HEK293 (cell line): ENCODE measurements around the gene TOR1A.

Experiments used
- CTCF ChIA-PET: fragments of 350-600 bp; formaldehyde crosslinking; extraction: SDS; loops from one replicate; lab custom pipeline; 2021; ENCODE audit warnings: antibody characterized with exemption; lab: Yijun Ruan, JAX
- POLR2A ChIA-PET: fragments of 300-600 bp; formaldehyde crosslinking; extraction: SDS; loops from one replicate; lab custom pipeline; 2020; ENCODE audit warnings: antibody characterized with exemption, inconsistent platforms; lab: Yijun Ruan, JAX
- H3K27ac ChIP-seq: fragments of 200-500 bp; sonication (Bioruptor generic); 2 replicates; pipeline ENCODE4 v1.5.1; 2014; ENCODE audit warnings: low read depth, low read length, control low read depth, inconsistent platforms; ENCODE audit errors: extremely low read depth
- H3K36me3 ChIP-seq, 2 experiments: fragments of 200-500 bp in 1 of 2; sonication (Bioruptor generic) in 1 of 2; 1 replicate in 1 of 2; 2 replicates in 1 of 2; pipeline ENCODE4 v1.5.1; 2014 to 2017; ENCODE audit warnings: inconsistent platforms in 2 of 2, low read length in 2 of 2; ENCODE audit not compliant: control insufficient read depth in 2 of 2, insufficient read depth in 1 of 2
- H3K4me1 ChIP-seq: fragments of 200-500 bp; sonication (Bioruptor generic); 2 replicates; pipeline ENCODE4 v1.5.1; 2014; ENCODE audit warnings: mild to moderate bottlenecking, low read length, inconsistent platforms; ENCODE audit not compliant: control insufficient read depth, insufficient read depth
- H3K4me3 ChIP-seq: 2 replicates; pipeline ENCODE4 v1.5.1; 2011; ENCODE audit warnings: low read depth, mild to moderate bottlenecking, control low read depth, low read length, moderate library complexity
- H3K9me3 ChIP-seq: fragments of 200-500 bp; sonication (Bioruptor generic); 2 replicates; pipeline ENCODE4 v1.5.1; 2014; ENCODE audit warnings: low read depth, low read length, inconsistent platforms; ENCODE audit not compliant: control insufficient read depth, insufficient read depth
- IKZF3 ChIP-seq: fragments of 450-650 bp; IDR thresholded peaks from 2 replicates; pipeline ENCODE4 v1.5.0; 2018; ENCODE audit warnings: missing biosample characterization, mild to moderate bottlenecking, missing genetic modification characterization, moderate library complexity
- ZBTB20 ChIP-seq: fragments of 450-650 bp; formaldehyde crosslinking; IDR thresholded peaks from 2 replicates; pipeline ENCODE4 v1.5.1; 2016; ENCODE audit warnings: missing biosample characterization, missing genetic modification characterization
- ZNF10 ChIP-seq: fragments of 450-650 bp; formaldehyde crosslinking; IDR thresholded peaks from 2 replicates; pipeline ENCODE4 v1.5.1; 2017; ENCODE audit warnings: missing biosample characterization, missing genetic modification characterization
- ZNF140 ChIP-seq: fragments of 450-650 bp; formaldehyde crosslinking; IDR thresholded peaks from 2 replicates; pipeline ENCODE4 v1.5.1; 2016; ENCODE audit warnings: missing biosample characterization, missing genetic modification characterization
- ZNF2 ChIP-seq: fragments of 450-650 bp; formaldehyde crosslinking; IDR thresholded peaks from 2 replicates; pipeline ENCODE4 v1.5.1; 2016; ENCODE audit warnings: missing biosample characterization, missing genetic modification characterization
- ZNF341 ChIP-seq: fragments of 450-650 bp; formaldehyde crosslinking; IDR thresholded peaks from 2 replicates; pipeline ENCODE4; 2016; ENCODE audit warnings: low read depth, missing biosample characterization, missing genetic modification characterization
- ZNF555 ChIP-seq: fragments of 450-650 bp; formaldehyde crosslinking; conservative IDR thresholded peaks from 2 replicates; pipeline ENCODE4 v1.5.1; 2017; ENCODE audit warnings: missing biosample characterization, mild to moderate bottlenecking, missing genetic modification characterization, inconsistent platforms
- ZNF776 ChIP-seq: fragments of 450-650 bp; formaldehyde crosslinking; IDR thresholded peaks from 2 replicates; pipeline ENCODE4 v1.5.0; 2017; ENCODE audit warnings: missing biosample characterization, missing genetic modification characterization, borderline replicate concordance
- TF ChIP-seq, protein P1 (sequence below): fragments of 450-650 bp; formaldehyde crosslinking; IDR thresholded peaks from 2 replicates; pipeline ENCODE4 v1.5.1; 2016; ENCODE audit warnings: missing biosample characterization, missing genetic modification characterization, borderline replicate concordance
- TF ChIP-seq, protein P2 (sequence below): fragments of 450-650 bp; IDR thresholded peaks from 2 replicates; pipeline ENCODE4 v1.5.1; 2018; ENCODE audit warnings: missing biosample characterization, mild to moderate bottlenecking, missing genetic modification characterization
- TF ChIP-seq, protein P3 (sequence below): fragments of 450-650 bp; formaldehyde crosslinking; IDR thresholded peaks from 2 replicates; pipeline ENCODE4 v1.5.1; 2017; ENCODE audit warnings: missing biosample characterization, mild to moderate bottlenecking, missing genetic modification characterization, moderate library complexity
- TF ChIP-seq, protein P4 (sequence below): fragments of 450-650 bp; formaldehyde crosslinking; optimal IDR thresholded peaks from 2 replicates; pipeline ENCODE3; 2016; ENCODE audit warnings: missing biosample characterization, mild to moderate bottlenecking, missing genetic modification characterization

The TOR1A gene

DNA sequence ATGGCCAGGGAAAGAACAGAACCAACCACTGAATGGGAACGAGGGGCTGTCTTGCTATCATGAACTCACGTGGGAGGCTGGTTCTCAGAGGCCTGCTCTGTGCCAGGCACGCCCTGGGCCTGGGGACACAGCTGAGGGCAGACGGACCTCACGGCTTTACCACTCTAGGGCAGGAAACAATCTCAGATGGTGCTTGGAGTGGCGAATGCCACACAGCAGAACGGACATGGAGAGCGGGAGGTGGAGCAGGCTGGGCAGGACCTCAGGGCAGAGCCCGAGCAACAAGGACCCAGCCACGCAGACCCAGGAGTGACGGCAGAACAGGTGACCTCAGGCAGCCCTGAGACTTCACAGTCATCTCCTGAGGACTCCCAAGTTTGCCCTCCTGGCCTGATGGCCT, 8.7 kb downstream of the TOR1A start:
- no peak overlapping the region for H3K4me3 ChIP-seq
- POLR2A ChIA-PET = interaction anchor here (1.8 kb wide), 1 partner anchor 12 kb away, joined by 8 read pairs; the partner anchor contains the start of gene TOR1B
- TF ChIP-seq ZNF341 (no peak), ZNF10 (tag by site-specific recombination) (no peak), ZNF2 (tag by site-specific recombination) (no peak), ZNF776 (tag by site-specific recombination) (no peak)
- TF ChIP-seq, protein P1, sequence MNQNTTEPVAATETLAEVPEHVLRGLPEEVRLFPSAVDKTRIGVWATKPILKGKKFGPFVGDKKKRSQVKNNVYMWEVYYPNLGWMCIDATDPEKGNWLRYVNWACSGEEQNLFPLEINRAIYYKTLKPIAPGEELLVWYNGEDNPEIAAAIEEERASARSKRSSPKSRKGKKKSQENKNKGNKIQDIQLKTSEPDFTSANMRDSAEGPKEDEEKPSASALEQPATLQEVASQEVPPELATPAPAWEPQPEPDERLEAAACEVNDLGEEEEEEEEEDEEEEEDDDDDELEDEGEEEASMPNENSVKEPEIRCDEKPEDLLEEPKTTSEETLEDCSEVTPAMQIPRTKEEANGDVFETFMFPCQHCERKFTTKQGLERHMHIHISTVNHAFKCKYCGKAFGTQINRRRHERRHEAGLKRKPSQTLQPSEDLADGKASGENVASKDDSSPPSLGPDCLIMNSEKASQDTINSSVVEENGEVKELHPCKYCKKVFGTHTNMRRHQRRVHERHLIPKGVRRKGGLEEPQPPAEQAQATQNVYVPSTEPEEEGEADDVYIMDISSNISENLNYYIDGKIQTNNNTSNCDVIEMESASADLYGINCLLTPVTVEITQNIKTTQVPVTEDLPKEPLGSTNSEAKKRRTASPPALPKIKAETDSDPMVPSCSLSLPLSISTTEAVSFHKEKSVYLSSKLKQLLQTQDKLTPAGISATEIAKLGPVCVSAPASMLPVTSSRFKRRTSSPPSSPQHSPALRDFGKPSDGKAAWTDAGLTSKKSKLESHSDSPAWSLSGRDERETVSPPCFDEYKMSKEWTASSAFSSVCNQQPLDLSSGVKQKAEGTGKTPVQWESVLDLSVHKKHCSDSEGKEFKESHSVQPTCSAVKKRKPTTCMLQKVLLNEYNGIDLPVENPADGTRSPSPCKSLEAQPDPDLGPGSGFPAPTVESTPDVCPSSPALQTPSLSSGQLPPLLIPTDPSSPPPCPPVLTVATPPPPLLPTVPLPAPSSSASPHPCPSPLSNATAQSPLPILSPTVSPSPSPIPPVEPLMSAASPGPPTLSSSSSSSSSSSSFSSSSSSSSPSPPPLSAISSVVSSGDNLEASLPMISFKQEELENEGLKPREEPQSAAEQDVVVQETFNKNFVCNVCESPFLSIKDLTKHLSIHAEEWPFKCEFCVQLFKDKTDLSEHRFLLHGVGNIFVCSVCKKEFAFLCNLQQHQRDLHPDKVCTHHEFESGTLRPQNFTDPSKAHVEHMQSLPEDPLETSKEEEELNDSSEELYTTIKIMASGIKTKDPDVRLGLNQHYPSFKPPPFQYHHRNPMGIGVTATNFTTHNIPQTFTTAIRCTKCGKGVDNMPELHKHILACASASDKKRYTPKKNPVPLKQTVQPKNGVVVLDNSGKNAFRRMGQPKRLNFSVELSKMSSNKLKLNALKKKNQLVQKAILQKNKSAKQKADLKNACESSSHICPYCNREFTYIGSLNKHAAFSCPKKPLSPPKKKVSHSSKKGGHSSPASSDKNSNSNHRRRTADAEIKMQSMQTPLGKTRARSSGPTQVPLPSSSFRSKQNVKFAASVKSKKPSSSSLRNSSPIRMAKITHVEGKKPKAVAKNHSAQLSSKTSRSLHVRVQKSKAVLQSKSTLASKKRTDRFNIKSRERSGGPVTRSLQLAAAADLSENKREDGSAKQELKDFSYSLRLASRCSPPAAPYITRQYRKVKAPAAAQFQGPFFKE = no peak
- TF ChIP-seq, protein P2, sequence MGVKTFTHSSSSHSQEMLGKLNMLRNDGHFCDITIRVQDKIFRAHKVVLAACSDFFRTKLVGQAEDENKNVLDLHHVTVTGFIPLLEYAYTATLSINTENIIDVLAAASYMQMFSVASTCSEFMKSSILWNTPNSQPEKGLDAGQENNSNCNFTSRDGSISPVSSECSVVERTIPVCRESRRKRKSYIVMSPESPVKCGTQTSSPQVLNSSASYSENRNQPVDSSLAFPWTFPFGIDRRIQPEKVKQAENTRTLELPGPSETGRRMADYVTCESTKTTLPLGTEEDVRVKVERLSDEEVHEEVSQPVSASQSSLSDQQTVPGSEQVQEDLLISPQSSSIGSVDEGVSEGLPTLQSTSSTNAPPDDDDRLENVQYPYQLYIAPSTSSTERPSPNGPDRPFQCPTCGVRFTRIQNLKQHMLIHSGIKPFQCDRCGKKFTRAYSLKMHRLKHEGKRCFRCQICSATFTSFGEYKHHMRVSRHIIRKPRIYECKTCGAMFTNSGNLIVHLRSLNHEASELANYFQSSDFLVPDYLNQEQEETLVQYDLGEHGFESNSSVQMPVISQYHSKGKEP (tag by site-specific recombination) = no peak
- TF ChIP-seq, protein P3, sequence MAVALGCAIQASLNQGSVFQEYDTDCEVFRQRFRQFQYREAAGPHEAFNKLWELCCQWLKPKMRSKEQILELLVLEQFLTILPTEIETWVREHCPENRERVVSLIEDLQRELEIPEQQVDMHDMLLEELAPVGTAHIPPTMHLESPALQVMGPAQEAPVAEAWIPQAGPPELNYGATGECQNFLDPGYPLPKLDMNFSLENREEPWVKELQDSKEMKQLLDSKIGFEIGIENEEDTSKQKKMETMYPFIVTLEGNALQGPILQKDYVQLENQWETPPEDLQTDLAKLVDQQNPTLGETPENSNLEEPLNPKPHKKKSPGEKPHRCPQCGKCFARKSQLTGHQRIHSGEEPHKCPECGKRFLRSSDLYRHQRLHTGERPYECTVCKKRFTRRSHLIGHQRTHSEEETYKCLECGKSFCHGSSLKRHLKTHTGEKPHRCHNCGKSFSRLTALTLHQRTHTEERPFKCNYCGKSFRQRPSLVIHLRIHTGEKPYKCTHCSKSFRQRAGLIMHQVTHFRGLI (tag by site-specific recombination) = no peak
- TF ChIP-seq, protein P4, sequence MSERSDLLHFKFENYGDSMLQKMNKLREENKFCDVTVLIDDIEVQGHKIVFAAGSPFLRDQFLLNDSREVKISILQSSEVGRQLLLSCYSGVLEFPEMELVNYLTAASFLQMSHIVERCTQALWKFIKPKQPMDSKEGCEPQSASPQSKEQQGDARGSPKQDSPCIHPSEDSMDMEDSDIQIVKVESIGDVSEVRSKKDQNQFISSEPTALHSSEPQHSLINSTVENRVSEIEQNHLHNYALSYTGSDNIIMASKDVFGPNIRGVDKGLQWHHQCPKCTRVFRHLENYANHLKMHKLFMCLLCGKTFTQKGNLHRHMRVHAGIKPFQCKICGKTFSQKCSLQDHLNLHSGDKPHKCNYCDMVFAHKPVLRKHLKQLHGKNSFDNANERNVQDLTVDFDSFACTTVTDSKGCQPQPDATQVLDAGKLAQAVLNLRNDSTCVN (tag by site-specific recombination) = no peak
- TF ChIP-seq, all 188 proteins: peak for 0
- CTCF ChIA-PET = no interaction called here
- Histone ChIP-seq H3K36me3 (peaks cover 22 to 88% of the 10 kb centered on the region in 2 experiments), H3K27ac (no peak overlapping the region), H3K4me1 (no peaks in the 10 kb centered on the region), H3K9me3 (no peaks in the 10 kb centered on the region)

DNA sequence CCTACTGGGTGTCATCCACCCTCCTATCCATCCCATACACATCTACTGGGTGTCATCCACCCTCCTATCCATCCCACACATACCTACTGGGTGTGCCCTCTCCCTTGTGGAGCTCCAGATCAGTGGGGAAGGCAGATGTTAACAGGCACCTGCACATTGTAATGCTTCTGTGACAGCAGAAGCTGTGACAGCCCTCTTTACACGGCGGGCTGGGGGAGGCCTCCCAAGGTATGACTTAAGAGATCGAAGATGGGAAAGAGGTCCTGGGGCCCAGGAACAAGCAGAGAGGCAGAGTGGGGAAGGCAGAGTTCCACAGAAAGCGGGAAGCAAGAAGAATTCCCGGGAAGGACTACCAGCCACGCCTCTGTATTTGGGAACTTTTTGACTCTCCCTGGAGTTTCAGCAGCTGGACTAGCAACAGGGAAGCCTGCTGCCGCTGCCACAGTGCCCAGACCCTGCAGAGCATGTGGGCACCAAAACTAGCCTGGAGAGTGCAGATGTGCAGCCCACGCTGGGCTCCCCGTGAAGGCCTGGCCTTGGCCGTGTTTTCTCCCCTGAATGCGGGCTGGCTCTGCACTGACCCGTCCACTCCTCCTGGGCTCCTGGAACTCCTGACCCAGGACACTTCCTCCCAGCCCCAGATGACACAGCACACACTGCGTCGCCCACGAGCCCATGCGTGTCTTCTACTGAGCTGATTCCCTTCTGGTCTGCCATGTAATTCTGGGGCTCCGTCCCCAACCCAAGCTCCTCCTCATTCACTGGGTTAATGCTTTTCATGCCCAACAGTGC, 9.3 kb downstream of the TOR1A start:
- H3K4me3 ChIP-seq = no peak overlapping the region

More for the DNA sequence above, 9.3 kb downstream of the TOR1A start:
- Histone ChIP-seq H3K36me3 (peaks cover 16 to 90% of the 10 kb centered on the region in 2 experiments), H3K27ac (no peak overlapping the region), H3K4me1 (no peaks in the 10 kb centered on the region), H3K9me3 (no peaks in the 10 kb centered on the region)
- TF ChIP-seq ZNF555 (tag by site-specific recombination) (no peak), ZNF140 (tag by site-specific recombination) (no peak), ZBTB20 (tag by site-specific recombination) (peak; percentile 93), IKZF3 (no peak)
- ChIA-PET CTCF (no interaction called here), POLR2A (interaction anchor here (0.5 to 1.8 kb wide), 2 partner anchors 11 to 33 kb away, joined by 3 to 8 read pairs; partner anchors contain the start of gene TOR1B)
